22Rv1 (cell line): ENCODE results near the gene CHM.

Source experiments
- H3K27ac ChIP-seq: fragments of 450-650 bp; 2 replicates; pipeline ENCODE4 v1.5.1; 2017
- ZFX ChIP-seq: fragments of 450-650 bp; IDR thresholded peaks from 2 replicates; pipeline ENCODE4 v1.6.1; 2017; ENCODE audit warnings: antibody characterized with exemption, borderline replicate concordance
- TF ChIP-seq, protein P1 (sequence below): fragments of 450-650 bp; IDR thresholded peaks from 2 replicates; pipeline ENCODE4 v1.5.1; 2017; ENCODE audit warnings: mild to moderate bottlenecking

The CHM gene

DNA sequence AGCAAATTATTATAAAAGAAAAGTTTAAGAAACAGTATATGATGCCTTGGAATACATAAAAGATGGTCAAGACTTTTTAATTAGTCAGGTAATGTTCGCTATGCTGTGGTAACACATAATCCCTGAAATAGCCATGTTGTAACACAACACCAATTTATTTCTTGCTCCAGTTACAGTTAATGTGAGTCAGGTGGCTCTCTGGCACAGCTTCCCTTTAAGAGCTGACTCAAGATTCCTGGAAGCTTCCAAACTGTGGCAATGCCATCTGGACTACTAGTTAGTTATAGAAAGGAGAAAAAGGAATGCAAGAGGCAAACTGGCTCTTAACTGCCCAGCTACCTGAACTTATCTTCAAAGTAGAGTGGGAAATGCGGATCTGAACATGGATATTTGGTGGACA lies 210.5 kb downstream of the CHM start:
- TF ChIP-seq ZFX: no peak
- TF ChIP-seq, protein P1, sequence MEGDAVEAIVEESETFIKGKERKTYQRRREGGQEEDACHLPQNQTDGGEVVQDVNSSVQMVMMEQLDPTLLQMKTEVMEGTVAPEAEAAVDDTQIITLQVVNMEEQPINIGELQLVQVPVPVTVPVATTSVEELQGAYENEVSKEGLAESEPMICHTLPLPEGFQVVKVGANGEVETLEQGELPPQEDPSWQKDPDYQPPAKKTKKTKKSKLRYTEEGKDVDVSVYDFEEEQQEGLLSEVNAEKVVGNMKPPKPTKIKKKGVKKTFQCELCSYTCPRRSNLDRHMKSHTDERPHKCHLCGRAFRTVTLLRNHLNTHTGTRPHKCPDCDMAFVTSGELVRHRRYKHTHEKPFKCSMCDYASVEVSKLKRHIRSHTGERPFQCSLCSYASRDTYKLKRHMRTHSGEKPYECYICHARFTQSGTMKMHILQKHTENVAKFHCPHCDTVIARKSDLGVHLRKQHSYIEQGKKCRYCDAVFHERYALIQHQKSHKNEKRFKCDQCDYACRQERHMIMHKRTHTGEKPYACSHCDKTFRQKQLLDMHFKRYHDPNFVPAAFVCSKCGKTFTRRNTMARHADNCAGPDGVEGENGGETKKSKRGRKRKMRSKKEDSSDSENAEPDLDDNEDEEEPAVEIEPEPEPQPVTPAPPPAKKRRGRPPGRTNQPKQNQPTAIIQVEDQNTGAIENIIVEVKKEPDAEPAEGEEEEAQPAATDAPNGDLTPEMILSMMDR: no peak
- H3K27ac ChIP-seq: no peak overlapping the region

DNA sequence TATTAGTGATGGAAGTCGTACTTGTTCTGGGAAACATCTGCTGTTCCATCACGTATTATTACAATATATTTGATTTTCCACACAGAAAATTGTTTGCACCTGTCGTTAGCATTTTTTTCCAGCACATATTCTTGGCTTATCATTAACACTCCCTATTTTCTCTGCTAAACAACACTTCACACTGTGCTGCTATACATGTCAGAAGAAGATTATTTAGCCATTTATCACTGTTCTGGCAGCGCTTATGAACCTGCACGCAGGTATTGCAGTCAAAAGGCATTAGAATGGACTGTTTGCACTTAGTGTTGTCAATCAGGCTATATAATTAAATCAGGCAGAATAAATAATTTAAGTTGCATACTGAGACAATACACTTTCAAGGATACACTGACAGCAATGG lies 218.6 kb downstream of the CHM start:
- no peak overlapping the region for H3K27ac ChIP-seq
- TF ChIP-seq ZFX: no peak
- TF ChIP-seq, protein P1: no peak

DNA sequence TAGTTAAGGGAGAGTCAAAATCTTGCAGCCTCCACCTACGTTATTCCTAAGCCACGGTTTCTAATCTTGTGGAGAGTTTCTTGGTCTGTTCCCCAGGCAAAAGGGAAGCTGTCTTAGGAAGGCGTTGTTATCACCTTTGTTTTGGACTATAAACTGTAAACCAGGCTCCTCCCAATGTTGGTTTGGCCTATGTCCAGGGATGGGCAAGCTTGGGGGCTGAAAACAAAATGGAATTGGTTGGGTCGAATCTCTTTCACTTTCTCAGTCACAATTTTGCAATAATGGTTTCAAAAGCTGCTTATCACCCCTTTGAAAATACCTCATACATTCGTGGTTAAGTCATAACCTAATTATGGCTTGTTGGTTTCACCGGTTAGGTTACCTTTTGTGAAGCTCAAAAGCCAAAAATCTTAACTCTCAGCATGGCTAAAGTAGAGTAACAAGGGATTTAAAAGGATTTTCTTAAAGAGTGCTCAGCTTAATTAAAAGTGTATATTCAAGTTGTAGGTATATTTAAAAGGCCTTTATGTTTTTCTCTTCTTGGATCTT lies 232.1 kb downstream of the CHM start:
- TF ChIP-seq ZFX: no peak
- TF ChIP-seq, protein P1: no peak
- H3K27ac ChIP-seq: no peak overlapping the region
